ENCODE measurements around the gene IL2RG. TPM values are rescaled to one million over a fixed set of nuclear protein-coding genes. Genes with fewer than 3 reads are reported as not detected.

The IL2RG gene
- total RNA-seq, 1 donor from 2014 or later, result 0.51 TPM

DNA sequence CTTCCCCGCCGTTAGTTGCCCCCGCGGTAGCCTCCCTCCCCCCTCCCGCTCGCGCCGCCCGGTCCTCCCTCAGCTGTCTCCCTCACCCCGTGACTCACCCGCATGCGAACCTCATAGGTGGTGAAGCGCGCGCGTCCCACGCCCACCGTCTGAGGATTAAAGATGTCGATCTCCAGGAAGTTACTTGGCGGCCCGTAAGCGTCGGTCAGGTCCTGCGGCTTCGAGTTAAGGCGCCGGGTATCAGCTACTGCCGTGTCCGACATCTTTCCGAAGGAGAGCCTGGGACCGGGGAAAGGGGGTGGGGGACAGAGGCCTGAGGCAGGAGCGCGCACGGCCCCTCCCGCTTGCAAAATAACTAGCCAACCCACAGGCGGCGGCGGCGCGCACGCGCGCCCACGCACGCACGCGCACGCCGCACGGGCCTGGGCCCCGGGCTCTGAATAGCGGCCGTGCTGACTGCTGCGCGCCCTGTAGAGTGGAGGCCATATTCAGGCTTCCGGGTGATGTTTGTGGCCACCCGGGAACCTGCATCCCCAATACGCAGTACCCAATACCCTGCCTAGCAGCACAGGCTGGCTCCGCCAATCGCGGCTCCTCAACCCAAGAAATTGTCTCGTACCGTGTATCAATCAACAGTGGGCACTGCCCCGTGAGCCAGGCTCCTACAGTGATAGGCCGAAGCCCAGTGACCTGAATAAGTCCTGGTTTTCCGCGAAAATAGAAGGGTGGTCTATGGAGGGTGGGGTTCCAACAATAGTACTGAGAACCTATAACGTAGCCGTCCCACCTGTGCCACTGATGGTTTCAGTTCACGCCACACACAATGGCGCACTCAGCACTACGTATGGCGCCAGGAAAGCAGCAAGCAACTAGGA is 43.1 kb downstream of the IL2RG start, which contains the start of gene SNX12:
SNX12 (minus strand) TSS at position 291 of the 875 bp plus-strand sequence; CDS start at position 263, 28 bp downstream.
- peak; percentile 95 for DNase-seq

GRCh38 chrX:71067712-71068043 is 43.7 kb downstream of the IL2RG start:
- no peak for DNase-seq

DNA sequence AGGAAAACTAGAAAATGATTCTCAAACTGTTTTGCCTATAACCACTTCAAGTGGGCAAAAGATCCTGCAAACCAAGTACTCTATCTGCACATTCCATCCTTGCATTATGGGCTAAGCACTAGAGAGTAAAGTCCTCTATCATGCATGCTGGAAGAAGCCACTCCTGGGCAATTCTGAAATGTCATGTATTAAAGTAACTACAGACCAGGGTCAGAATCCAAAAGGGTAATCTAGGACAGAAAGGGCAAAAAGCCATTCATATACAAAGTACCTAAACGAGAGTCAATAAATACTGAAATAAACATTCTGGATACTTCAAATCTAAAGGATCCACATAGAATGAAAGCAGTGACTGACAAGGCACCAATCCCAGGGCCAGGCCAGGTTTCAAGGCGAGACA is 44.3 kb downstream of the IL2RG start:
- DNase-seq, result peak; percentile 8

DNA sequence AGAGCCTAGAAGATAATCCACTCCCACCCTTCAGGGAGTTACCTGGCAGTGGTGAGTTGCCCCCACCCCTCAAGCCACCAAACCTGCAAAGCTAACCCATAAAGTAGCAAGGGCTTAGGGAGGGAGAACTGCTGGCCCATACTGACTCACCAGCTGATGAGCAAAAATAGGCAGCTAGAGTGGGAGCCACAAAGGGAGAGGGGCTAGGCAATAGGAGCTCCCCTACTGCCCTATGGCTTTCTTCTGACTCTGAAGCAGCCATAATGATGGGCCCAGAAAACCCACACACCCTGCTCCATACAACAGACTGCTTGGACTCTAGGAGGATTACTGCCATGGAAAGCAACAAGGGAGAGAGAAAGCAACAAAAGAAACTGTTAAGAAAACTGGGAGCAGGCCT is 51.2 kb downstream of the IL2RG start:
- DNase-seq, result no peak

- no peak for DNase-seq
Measured at GRCh38 chrX:71057848-71058530, 53.4 kb downstream of the IL2RG start.

Other genes with a start within 250 kb of the IL2RG start
- gene TEX11, start 202.9 kb downstream of the IL2RG start, total RNA-seq, result not detected in 2 replicates
- gene SLC7A3, start 180.5 kb downstream of the IL2RG start, total RNA-seq, result not detected in 2 replicates
- gene SNX12, start 43.2 kb downstream of the IL2RG start, total RNA-seq, result 71.5 and 85.9 TPM in 2 replicates
- 7.3 and 8.2 TPM in 2 replicates for gene FOXO4, start 15.7 kb downstream of the IL2RG start, total RNA-seq
- not detected in 2 replicates for gene CXorf65, start 4.8 kb downstream of the IL2RG start, total RNA-seq
- 39.3 and 85.7 TPM in 2 replicates for gene MED12, start 7.0 kb upstream of the IL2RG start, total RNA-seq
- under 0.01 and 0.09 TPM in 2 replicates for gene NLGN3, start 33.3 kb upstream of the IL2RG start, total RNA-seq
- gene GJB1, start 111.6 kb upstream of the IL2RG start, total RNA-seq, result not detected in 2 replicates
- 13.8 and 25.9 TPM in 2 replicates for gene ZMYM3, start 142.6 kb upstream of the IL2RG start, total RNA-seq
- 445 and 525 TPM in 2 replicates for gene NONO, start 172.1 kb upstream of the IL2RG start, total RNA-seq
- gene ITGB1BP2, start 190.2 kb upstream of the IL2RG start, total RNA-seq, result 1.3 and 2.0 TPM in 2 replicates